Ishikawa (cell line): ENCODE data around the gene HRH4.

Source experiments
- EP300 ChIP-seq: IDR thresholded peaks from 2 replicates; pipeline ENCODE4 v1.6.1; 2012; ENCODE audit warnings: borderline replicate concordance
- FOXM1 ChIP-seq: IDR thresholded peaks from 2 replicates; pipeline ENCODE4 v1.6.1; 2012; ENCODE audit warnings: low read depth, borderline replicate concordance
- RAD21 ChIP-seq: IDR thresholded peaks from 2 replicates; pipeline ENCODE4 v1.6.1; 2012; ENCODE audit warnings: low read depth
- REST ChIP-seq: IDR thresholded peaks from 2 replicates; pipeline ENCODE4 v1.6.1; 2012; ENCODE audit warnings: low read depth, mild to moderate bottlenecking
- TAF1 ChIP-seq: IDR thresholded peaks from 2 replicates; pipeline ENCODE4 v1.6.1; 2012; ENCODE audit warnings: low read depth, mild to moderate bottlenecking
- YY1 ChIP-seq: IDR thresholded peaks from 2 replicates; pipeline ENCODE4 v1.6.1; 2012; ENCODE audit warnings: low read depth
- ZBTB7A ChIP-seq: IDR thresholded peaks from 2 replicates; pipeline ENCODE4 v1.6.1; 2012; ENCODE audit warnings: low read depth

GRCh38 chr18:24474406-24474805 is 14.0 kb downstream of the HRH4 start:
- TF ChIP-seq REST: no peak
- TF ChIP-seq FOXM1: no peak
- TF ChIP-seq RAD21: no peak
- no peak for TF ChIP-seq EP300
- no peak for TF ChIP-seq ZBTB7A
- no peak for TF ChIP-seq YY1
- TF ChIP-seq TAF1: no peak
